Measurements from ENCODE around the gene PSMA8. TPM values are rescaled to one million over a fixed set of nuclear protein-coding genes. Genes with fewer than 3 reads are reported as not detected.

The PSMA8 gene
- total and polyA plus RNA-seq, 2 experiments from 2014 or later: 0.15 TPM; not detected in 1

- H3K79me2 ChIP-seq: no peaks in the 10 kb centered on the region
- H3K27ac ChIP-seq: no peak overlapping the region
- DNase-seq (ENCODE audit: low spot score): no peak
- H3K9me2 ChIP-seq (replicated peaks; ENCODE audit: insufficient read depth): no peaks in the 10 kb centered on the region
- no peak overlapping the region for H3K4me2 ChIP-seq
- WGBS (ENCODE audit: low lambda C conversion rate, missing lambda C conversion rate): 100% methylated on average over 1 of the region's 1 CpG
- no peaks in the 10 kb centered on the region for H4K20me1 ChIP-seq (ENCODE audit: insufficient read depth, poor library complexity, severe bottlenecking)
- H3K4me3 ChIP-seq: no peak overlapping the region
- H2AFZ ChIP-seq: no peak overlapping the region
- TF ChIP-seq EZH2 (IDR thresholded peaks at IDR 0.05; ENCODE audit: borderline replicate concordance): no peak
- no peak for TF ChIP-seq EZH2phosphoT487 (IDR thresholded peaks at IDR 0.05; ENCODE audit: low read depth, severe bottlenecking, unreplicated experiment)
- TF ChIP-seq CTCF (IDR thresholded peaks at IDR 0.05; ENCODE audit: poor library complexity): no peak
- H3K9me3 ChIP-seq (ENCODE audit: low read depth): no peaks in the 10 kb centered on the region
- no peaks in the 10 kb centered on the region for H3K36me3 ChIP-seq (replicated peaks; ENCODE audit: insufficient read depth, low read depth)
- H3K4me1 ChIP-seq (ENCODE audit: insufficient read depth): no peaks in the 10 kb centered on the region
- no peaks in the 10 kb centered on the region for H3K27me3 ChIP-seq
These were observed 71.6 kb downstream of the PSMA8 start for GRCh38 chr18:26205318-26205717.

- 98% methylated on average over 2 of the region's 2 CpGs for WGBS (ENCODE audit: low lambda C conversion rate, missing lambda C conversion rate)
- H3K27me3 ChIP-seq: no peaks in the 10 kb centered on the region
- no peaks in the 10 kb centered on the region for H3K9me2 ChIP-seq (replicated peaks; ENCODE audit: insufficient read depth)
- no peaks in the 10 kb centered on the region for H3K36me3 ChIP-seq (replicated peaks; ENCODE audit: insufficient read depth, low read depth)
- no peaks in the 10 kb centered on the region for H3K9me3 ChIP-seq (ENCODE audit: low read depth)
- no peaks in the 10 kb centered on the region for H4K20me1 ChIP-seq (ENCODE audit: insufficient read depth, poor library complexity, severe bottlenecking)
- no peaks in the 10 kb centered on the region for H3K79me2 ChIP-seq
- DNase-seq (ENCODE audit: low spot score): no peak
- no peaks in the 10 kb centered on the region for H3K4me1 ChIP-seq (ENCODE audit: insufficient read depth)
- TF ChIP-seq EZH2 (IDR thresholded peaks at IDR 0.05; ENCODE audit: borderline replicate concordance) (no peak), CTCF (IDR thresholded peaks at IDR 0.05; ENCODE audit: poor library complexity) (no peak), EZH2phosphoT487 (IDR thresholded peaks at IDR 0.05; ENCODE audit: low read depth, severe bottlenecking, unreplicated experiment) (no peak)
- H2AFZ ChIP-seq: no peak overlapping the region
- no peak overlapping the region for H3K4me2 ChIP-seq
- no peak overlapping the region for H3K27ac ChIP-seq
- no peak overlapping the region for H3K4me3 ChIP-seq
These were observed 72.8 kb downstream of the PSMA8 start for GRCh38 chr18:26206488-26206887.

GRCh38 chr18:26207937-26208336 lies 74.3 kb downstream of the PSMA8 start:
- H3K4me2 ChIP-seq: no peak overlapping the region
- no peak overlapping the region for H3K4me3 ChIP-seq
- no peaks in the 10 kb centered on the region for H3K79me2 ChIP-seq
- no peak overlapping the region for H3K27ac ChIP-seq
- no peaks in the 10 kb centered on the region for H3K9me3 ChIP-seq (ENCODE audit: low read depth)
- WGBS (ENCODE audit: low lambda C conversion rate, missing lambda C conversion rate): 76% methylated on average over 3 of the region's 3 CpGs
- H3K4me1 ChIP-seq (ENCODE audit: insufficient read depth): no peaks in the 10 kb centered on the region
- no peak for DNase-seq (ENCODE audit: low spot score)
- no peaks in the 10 kb centered on the region for H4K20me1 ChIP-seq (ENCODE audit: insufficient read depth, poor library complexity, severe bottlenecking)
- TF ChIP-seq EZH2phosphoT487 (IDR thresholded peaks at IDR 0.05; ENCODE audit: low read depth, severe bottlenecking, unreplicated experiment) (no peak), CTCF (IDR thresholded peaks at IDR 0.05; ENCODE audit: poor library complexity) (no peak), EZH2 (IDR thresholded peaks at IDR 0.05; ENCODE audit: borderline replicate concordance) (no peak)
- no peaks in the 10 kb centered on the region for H3K36me3 ChIP-seq (replicated peaks; ENCODE audit: insufficient read depth, low read depth)
- no peaks in the 10 kb centered on the region for H3K27me3 ChIP-seq
- no peak overlapping the region for H2AFZ ChIP-seq
- H3K9me2 ChIP-seq (replicated peaks; ENCODE audit: insufficient read depth): no peaks in the 10 kb centered on the region

- Histone ChIP-seq H3K4me2 (no peak overlapping the region), H3K9me3 (ENCODE audit: low read depth) (no peaks in the 10 kb centered on the region), H3K4me1 (ENCODE audit: insufficient read depth) (no peaks in the 10 kb centered on the region), H3K4me3 (no peak overlapping the region), H2AFZ (no peak overlapping the region), H3K27ac (no peak overlapping the region), H3K79me2 (no peaks in the 10 kb centered on the region), H3K27me3 (no peaks in the 10 kb centered on the region), H3K9me2 (replicated peaks; ENCODE audit: insufficient read depth) (no peaks in the 10 kb centered on the region), H3K36me3 (replicated peaks; ENCODE audit: insufficient read depth, low read depth) (no peaks in the 10 kb centered on the region), H4K20me1 (ENCODE audit: insufficient read depth, poor library complexity, severe bottlenecking) (no peaks in the 10 kb centered on the region)
- WGBS (ENCODE audit: low lambda C conversion rate, missing lambda C conversion rate): 76% methylated on average over 2 of the region's 2 CpGs
- TF ChIP-seq EZH2 (IDR thresholded peaks at IDR 0.05; ENCODE audit: borderline replicate concordance): no peak
- TF ChIP-seq CTCF (IDR thresholded peaks at IDR 0.05; ENCODE audit: poor library complexity): no peak
- TF ChIP-seq EZH2phosphoT487 (IDR thresholded peaks at IDR 0.05; ENCODE audit: low read depth, severe bottlenecking, unreplicated experiment): no peak
- DNase-seq (ENCODE audit: low spot score): no peak
These were observed 75.3 kb downstream of the PSMA8 start for GRCh38 chr18:26208977-26209376.

Measured in hepatocyte (in vitro differentiated cells).